Measurements from ENCODE around the gene TRAF7.

Gene TRAF7

GRCh38 chr16:2150418-2151187 lies 5.0 kb upstream of the TRAF7 start:
- no peaks in the 10 kb centered on the region for H3K9me3 Mint-ChIP-seq
- H3K27ac Mint-ChIP-seq = peak overlapping the region; percentile 60
- H3K4me3 Mint-ChIP-seq = peak overlapping the region; percentile 97
- ATAC-seq (no peak), DNase-seq (ENCODE audit: low spot score in 2 of 2) (no peak)
- H3K4me1 Mint-ChIP-seq = peaks cover 22% of the 10 kb centered on the region
- peaks cover 58% of the 10 kb centered on the region for H3K36me3 Mint-ChIP-seq

- Mint-ChIP-seq H3K9me3 (no peaks in the 10 kb centered on the region), H3K4me1 (peaks cover 27% of the 10 kb centered on the region), H3K36me3 (peaks cover 67% of the 10 kb centered on the region), H3K4me3 (peak overlapping the region; percentile 97), H3K27ac (peak overlapping the region; percentile 60)
- ATAC-seq (no peak), DNase-seq (ENCODE audit: low spot score in 2 of 2) (no peak)
These were observed 4.1 kb upstream of the TRAF7 start for GRCh38 chr16:2151188-2152091.

- H3K4me1 Mint-ChIP-seq = peaks cover 42% of the 10 kb centered on the region
- peaks cover 75% of the 10 kb centered on the region for H3K36me3 Mint-ChIP-seq
- peak overlapping the region; percentile 97 for H3K4me3 Mint-ChIP-seq
- ATAC-seq (no peak), DNase-seq (ENCODE audit: low spot score in 2 of 2) (no peak)
- peak overlapping the region; percentile 92 for H3K27ac Mint-ChIP-seq
- H3K9me3 Mint-ChIP-seq = no peaks in the 10 kb centered on the region
These were observed 2.7 kb upstream of the TRAF7 start for GRCh38 chr16:2152695-2153506.

GRCh38 chr16:2154533-2155090 lies 970 bp upstream of the TRAF7 start:
- H3K4me1 Mint-ChIP-seq = peaks cover 49% of the 10 kb centered on the region
- no peaks in the 10 kb centered on the region for H3K9me3 Mint-ChIP-seq
- H3K27ac Mint-ChIP-seq = peak overlapping the region; percentile 92
- H3K36me3 Mint-ChIP-seq = peaks cover 80% of the 10 kb centered on the region
- peak overlapping the region; percentile 97 for H3K4me3 Mint-ChIP-seq
- ATAC-seq (no peak), DNase-seq (ENCODE audit: low spot score in 2 of 2) (no peak)

- DNase-seq (ENCODE audit: low spot score in 2 of 2) = no peak
These were observed 631 bp downstream of the TRAF7 start for GRCh38 chr16:2155977-2156848.

GRCh38 chr16:2156849-2157224 lies 1.3 kb downstream of the TRAF7 start:
- Mint-ChIP-seq H3K4me1 (peaks cover 34% of the 10 kb centered on the region), H3K27ac (peak overlapping the region; percentile 92), H3K9me3 (no peaks in the 10 kb centered on the region), H3K36me3 (peaks cover 59% of the 10 kb centered on the region), H3K4me3 (peak overlapping the region; percentile 97)
- ATAC-seq (no peak), DNase-seq (ENCODE audit: low spot score in 2 of 2) (no peak)

More at GRCh38 chr16:2155977-2156848, 631 bp downstream of the TRAF7 start:
- Mint-ChIP-seq H3K27ac (peak overlapping the region; percentile 92), H3K4me1 (peaks cover 37% of the 10 kb centered on the region), H3K4me3 (peak overlapping the region; percentile 97), H3K36me3 (peaks cover 65% of the 10 kb centered on the region), H3K9me3 (no peaks in the 10 kb centered on the region)
- ATAC-seq = no peak

- H3K4me1 Mint-ChIP-seq = peaks cover 38% of the 10 kb centered on the region
- no peaks in the 10 kb centered on the region for H3K9me3 Mint-ChIP-seq
- DNase-seq (ENCODE audit: low spot score in 2 of 2) = no peak
- no peak for ATAC-seq
- H3K36me3 Mint-ChIP-seq = peaks cover 50% of the 10 kb centered on the region
- peak overlapping the region; percentile 92 for H3K27ac Mint-ChIP-seq
- peak overlapping the region; percentile 97 for H3K4me3 Mint-ChIP-seq
These were observed 2.1 kb downstream of the TRAF7 start for GRCh38 chr16:2157480-2158261.

- ATAC-seq (no peak), DNase-seq (ENCODE audit: low spot score in 2 of 2) (no peak)
- H3K4me3 Mint-ChIP-seq = peak overlapping the region; percentile 97
- peak overlapping the region; percentile 92 for H3K27ac Mint-ChIP-seq
- H3K9me3 Mint-ChIP-seq = no peaks in the 10 kb centered on the region
- peaks cover 45% of the 10 kb centered on the region for H3K36me3 Mint-ChIP-seq
- H3K4me1 Mint-ChIP-seq = peaks cover 38% of the 10 kb centered on the region
These were observed 2.7 kb downstream of the TRAF7 start for GRCh38 chr16:2158262-2158638.

GRCh38 chr16:2159175-2159838 lies 3.7 kb downstream of the TRAF7 start:
- Mint-ChIP-seq H3K9me3 (no peaks in the 10 kb centered on the region), H3K4me3 (no peak overlapping the region), H3K4me1 (peaks cover 38% of the 10 kb centered on the region), H3K27ac (peak overlapping the region; percentile 76), H3K36me3 (peaks cover 34% of the 10 kb centered on the region)
- DNase-seq (ENCODE audit: low spot score in 2 of 2) (no peak), ATAC-seq (no peak)

- no peak for ATAC-seq
- no peak for DNase-seq (ENCODE audit: low spot score in 2 of 2)
- peak overlapping the region; percentile 58 for H3K27ac Mint-ChIP-seq
- H3K4me1 Mint-ChIP-seq = peaks cover 37% of the 10 kb centered on the region
- no peak overlapping the region for H3K4me3 Mint-ChIP-seq
- peaks cover 21% of the 10 kb centered on the region for H3K36me3 Mint-ChIP-seq
- no peaks in the 10 kb centered on the region for H3K9me3 Mint-ChIP-seq
These were observed 5.5 kb downstream of the TRAF7 start for GRCh38 chr16:2160915-2161551.

- peaks cover 17% of the 10 kb centered on the region for H3K36me3 Mint-ChIP-seq
- no peak overlapping the region for H3K4me3 Mint-ChIP-seq
- peaks cover 28% of the 10 kb centered on the region for H3K4me1 Mint-ChIP-seq
- H3K27ac Mint-ChIP-seq = peak overlapping the region; percentile 65
- no peaks in the 10 kb centered on the region for H3K9me3 Mint-ChIP-seq
- no peak for ATAC-seq
- no peak for DNase-seq (ENCODE audit: low spot score in 2 of 2)
These were observed 6.3 kb downstream of the TRAF7 start for GRCh38 chr16:2161911-2162310.

GRCh38 chr16:2162676-2163118 lies 7.1 kb downstream of the TRAF7 start:
- no peak for DNase-seq (ENCODE audit: low spot score in 2 of 2)
- ATAC-seq = no peak
- Mint-ChIP-seq H3K9me3 (no peaks in the 10 kb centered on the region), H3K36me3 (peaks cover 15% of the 10 kb centered on the region), H3K4me1 (peaks cover 20% of the 10 kb centered on the region), H3K4me3 (no peak overlapping the region), H3K27ac (peak overlapping the region; percentile 65)

All from stimulated activated effector memory CD8-positive, alpha-beta T cell treated with anti-CD3 and anti-CD28 coated beads, Interleukin-12 subunit alpha, Interleukin-12 subunit beta, amount 100 ng/mL, for 72 hours (primary cell).